ENCODE results near the gene RMDN3. TPM values are rescaled to one million over a fixed set of nuclear protein-coding genes. Genes with fewer than 3 reads are reported as not detected.

The RMDN3 gene
- total and polyA plus RNA-seq, 9 of the 15 experiments (the other 6 are each of a cell fraction or from before 2014, with no cell fraction given) = 8.1 to 38.2 (median 25.9) TPM

DNA sequence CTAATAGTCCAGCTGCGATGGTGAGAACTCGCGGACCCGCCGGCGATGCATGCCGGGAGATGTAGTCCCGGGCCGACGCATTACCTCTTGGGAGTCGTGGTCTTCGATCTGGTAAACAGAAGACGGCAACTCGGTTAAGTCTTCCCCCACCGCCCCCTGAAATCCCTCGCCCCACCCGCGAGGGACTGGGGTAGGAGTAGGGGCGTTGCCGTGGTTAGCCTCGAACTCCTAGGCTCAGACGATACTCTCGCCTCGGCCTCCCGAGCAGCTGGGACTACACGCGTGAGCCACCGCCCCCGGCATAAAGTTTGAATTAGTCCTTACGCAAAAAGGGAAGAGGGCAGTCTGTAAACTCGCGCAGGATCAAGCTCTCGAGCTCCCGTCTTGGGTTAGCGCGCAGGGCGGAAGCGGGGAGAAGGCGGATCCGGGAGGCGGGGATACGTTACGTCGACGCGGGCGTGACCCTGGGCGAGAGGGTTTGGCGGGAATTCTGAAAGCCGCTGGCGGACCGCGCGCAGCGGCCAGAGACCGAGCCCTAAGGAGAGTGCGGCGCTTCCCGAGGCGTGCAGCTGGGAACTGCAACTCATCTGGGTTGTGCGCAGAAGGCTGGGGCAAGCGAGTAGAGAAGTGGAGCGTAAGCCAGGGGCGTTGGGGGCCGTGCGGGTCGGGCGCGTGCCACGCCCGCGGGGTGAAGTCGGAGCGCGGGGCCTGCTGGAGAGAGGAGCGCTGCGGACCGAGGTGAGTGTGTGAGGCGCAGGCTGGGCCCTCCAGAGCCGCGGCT is 60.2 kb downstream of the RMDN3 start, which contains the start of gene RAD51 (continued):
- TF ChIP-seq, protein P1, sequence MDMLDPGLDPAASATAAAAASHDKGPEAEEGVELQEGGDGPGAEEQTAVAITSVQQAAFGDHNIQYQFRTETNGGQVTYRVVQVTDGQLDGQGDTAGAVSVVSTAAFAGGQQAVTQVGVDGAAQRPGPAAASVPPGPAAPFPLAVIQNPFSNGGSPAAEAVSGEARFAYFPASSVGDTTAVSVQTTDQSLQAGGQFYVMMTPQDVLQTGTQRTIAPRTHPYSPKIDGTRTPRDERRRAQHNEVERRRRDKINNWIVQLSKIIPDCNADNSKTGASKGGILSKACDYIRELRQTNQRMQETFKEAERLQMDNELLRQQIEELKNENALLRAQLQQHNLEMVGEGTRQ (CRISPR knock-in tag; IDR thresholded peaks at IDR 0.05) = 0 out of 2 replicates have a peak, but pooled peaks have one; percentile 17
- TF ChIP-seq ZNF436 (CRISPR knock-in tag; IDR thresholded peaks at IDR 0.05) = no peak
- TF ChIP-seq TBP (optimal IDR thresholded peaks at IDR 0.05; ENCODE audit: low read depth, low read length) = peak; percentile 50
- TF ChIP-seq, protein P2, sequence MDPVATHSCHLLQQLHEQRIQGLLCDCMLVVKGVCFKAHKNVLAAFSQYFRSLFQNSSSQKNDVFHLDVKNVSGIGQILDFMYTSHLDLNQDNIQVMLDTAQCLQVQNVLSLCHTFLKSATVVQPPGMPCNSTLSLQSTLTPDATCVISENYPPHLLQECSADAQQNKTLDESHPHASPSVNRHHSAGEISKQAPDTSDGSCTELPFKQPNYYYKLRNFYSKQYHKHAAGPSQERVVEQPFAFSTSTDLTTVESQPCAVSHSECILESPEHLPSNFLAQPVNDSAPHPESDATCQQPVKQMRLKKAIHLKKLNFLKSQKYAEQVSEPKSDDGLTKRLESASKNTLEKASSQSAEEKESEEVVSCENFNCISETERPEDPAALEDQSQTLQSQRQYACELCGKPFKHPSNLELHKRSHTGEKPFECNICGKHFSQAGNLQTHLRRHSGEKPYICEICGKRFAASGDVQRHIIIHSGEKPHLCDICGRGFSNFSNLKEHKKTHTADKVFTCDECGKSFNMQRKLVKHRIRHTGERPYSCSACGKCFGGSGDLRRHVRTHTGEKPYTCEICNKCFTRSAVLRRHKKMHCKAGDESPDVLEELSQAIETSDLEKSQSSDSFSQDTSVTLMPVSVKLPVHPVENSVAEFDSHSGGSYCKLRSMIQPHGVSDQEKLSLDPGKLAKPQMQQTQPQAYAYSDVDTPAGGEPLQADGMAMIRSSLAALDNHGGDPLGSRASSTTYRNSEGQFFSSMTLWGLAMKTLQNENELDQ (CRISPR knock-in tag; IDR thresholded peaks at IDR 0.05; ENCODE audit: borderline replicate concordance) = 0 out of 2 replicates have a peak, but pooled peaks have one; percentile 10
- TF ChIP-seq, protein P3, sequence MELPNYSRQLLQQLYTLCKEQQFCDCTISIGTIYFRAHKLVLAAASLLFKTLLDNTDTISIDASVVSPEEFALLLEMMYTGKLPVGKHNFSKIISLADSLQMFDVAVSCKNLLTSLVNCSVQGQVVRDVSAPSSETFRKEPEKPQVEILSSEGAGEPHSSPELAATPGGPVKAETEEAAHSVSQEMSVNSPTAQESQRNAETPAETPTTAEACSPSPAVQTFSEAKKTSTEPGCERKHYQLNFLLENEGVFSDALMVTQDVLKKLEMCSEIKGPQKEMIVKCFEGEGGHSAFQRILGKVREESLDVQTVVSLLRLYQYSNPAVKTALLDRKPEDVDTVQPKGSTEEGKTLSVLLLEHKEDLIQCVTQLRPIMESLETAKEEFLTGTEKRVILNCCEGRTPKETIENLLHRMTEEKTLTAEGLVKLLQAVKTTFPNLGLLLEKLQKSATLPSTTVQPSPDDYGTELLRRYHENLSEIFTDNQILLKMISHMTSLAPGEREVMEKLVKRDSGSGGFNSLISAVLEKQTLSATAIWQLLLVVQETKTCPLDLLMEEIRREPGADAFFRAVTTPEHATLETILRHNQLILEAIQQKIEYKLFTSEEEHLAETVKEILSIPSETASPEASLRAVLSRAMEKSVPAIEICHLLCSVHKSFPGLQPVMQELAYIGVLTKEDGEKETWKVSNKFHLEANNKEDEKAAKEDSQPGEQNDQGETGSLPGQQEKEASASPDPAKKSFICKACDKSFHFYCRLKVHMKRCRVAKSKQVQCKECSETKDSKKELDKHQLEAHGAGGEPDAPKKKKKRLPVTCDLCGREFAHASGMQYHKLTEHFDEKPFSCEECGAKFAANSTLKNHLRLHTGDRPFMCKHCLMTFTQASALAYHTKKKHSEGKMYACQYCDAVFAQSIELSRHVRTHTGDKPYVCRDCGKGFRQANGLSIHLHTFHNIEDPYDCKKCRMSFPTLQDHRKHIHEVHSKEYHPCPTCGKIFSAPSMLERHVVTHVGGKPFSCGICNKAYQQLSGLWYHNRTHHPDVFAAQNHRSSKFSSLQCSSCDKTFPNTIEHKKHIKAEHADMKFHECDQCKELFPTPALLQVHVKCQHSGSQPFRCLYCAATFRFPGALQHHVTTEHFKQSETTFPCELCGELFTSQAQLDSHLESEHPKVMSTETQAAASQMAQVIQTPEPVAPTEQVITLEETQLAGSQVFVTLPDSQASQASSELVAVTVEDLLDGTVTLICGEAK (IDR thresholded peaks at IDR 0.05) = peak; percentile 71
- TF ChIP-seq, protein P3 (CRISPR knock-in tag; IDR thresholded peaks at IDR 0.05) = peak; percentile 56; the same call in 1 of the 2 replicates
- no peak for TF ChIP-seq LEF1 (IDR thresholded peaks at IDR 0.05)
- TF ChIP-seq SUPT5H (IDR thresholded peaks at IDR 0.05) = peak; percentile 93
- TF ChIP-seq ZNF263 (CRISPR knock-in tag; IDR thresholded peaks at IDR 0.05; ENCODE audit: borderline replicate concordance) = peak; percentile 36; the same call in 1 of the 2 replicates
- TF ChIP-seq MTA2 (IDR thresholded peaks at IDR 0.05; ENCODE audit: low read depth) = no peak
- TF ChIP-seq NR2F6 (CRISPR knock-in tag; IDR thresholded peaks at IDR 0.05) = no peak

Measured in K562 (cell line).